ENCODE data around the gene PLD1. TPM values are rescaled to one million over a fixed set of nuclear protein-coding genes. Genes with fewer than 3 reads are reported as not detected.

The PLD1 gene
- total and polyA plus RNA-seq, 4 donors = 4.9 to 31.5 (median 18.6) TPM

- Histone ChIP-seq H3K9me3 (ENCODE audit: control insufficient read depth in 4 of 4, low read length in 3 of 4) (no peaks in the 10 kb centered on the region), H3K4me1 (ENCODE audit: control insufficient read depth in 4 of 4, insufficient read depth in 4 of 4, low read length in 3 of 4) (no peaks in the 10 kb centered on the region), H3K36me3 (ENCODE audit: control insufficient read depth in 4 of 4, insufficient read depth in 3 of 4, low read depth in 1 of 4, low read length in 3 of 4) (peaks cover 0 to 1% (median 0%) of the 10 kb centered on the region in 4 donors), H3K9ac (ENCODE audit: low read depth in 1 of 2, low read length in 2 of 2) (no peak overlapping the region), H3K27me3 (ENCODE audit: control insufficient read depth in 4 of 4, insufficient read depth in 4 of 4, low read length in 3 of 4) (no peaks in the 10 kb centered on the region), H3K27ac (ENCODE audit: low read depth in 1 of 2, low read length in 2 of 2) (no peak overlapping the region), H3K4me3 (ENCODE audit: low read depth in 1 of 3, low read length in 3 of 3) (no peak overlapping the region)
- no peak for TF ChIP-seq JUND (IDR thresholded peaks at IDR 0.05)
- no peak for TF ChIP-seq HNF4G (IDR thresholded peaks at IDR 0.05)
- TF ChIP-seq YY1 (IDR thresholded peaks at IDR 0.05) = no peak
- TF ChIP-seq ATF3 (IDR thresholded peaks at IDR 0.05) = no peak
- no peak for TF ChIP-seq HNF4A (conservative IDR thresholded peaks at IDR 0.05)
- TF ChIP-seq GABPA (IDR thresholded peaks at IDR 0.05 in 1 of 2, conservative IDR thresholded peaks at IDR 0.05 in 1 of 2) = no peak
- no peak for TF ChIP-seq FOXA2 (IDR thresholded peaks at IDR 0.05)
- no peak for TF ChIP-seq EGR1 (IDR thresholded peaks at IDR 0.05; ENCODE audit: low read depth in 2 of 2)
- WGBS = 88% methylated on average over 5 of the region's 5 CpGs
- no peak for DNase-seq (ENCODE audit: low spot score)
These were observed 19.2 kb downstream of the PLD1 start for GRCh38 chr3:171790898-171791691.

DNA sequence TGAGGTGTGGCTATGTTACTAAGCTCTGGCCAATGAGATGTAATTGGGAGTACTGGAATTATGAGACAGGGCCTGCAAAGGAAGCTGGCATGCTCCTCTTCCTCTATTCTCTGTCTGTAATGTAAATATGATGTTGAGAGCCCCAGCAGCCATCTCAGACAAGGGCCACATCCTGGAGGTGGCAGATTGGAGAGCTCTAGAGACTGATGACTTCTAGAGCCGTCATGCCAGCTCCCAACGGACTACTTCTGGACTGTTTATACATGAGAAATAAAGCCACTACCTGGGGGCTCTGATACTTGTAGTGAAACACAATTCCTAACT, 19.7 kb downstream of the PLD1 start:
- H3K9me3 ChIP-seq (ENCODE audit: control insufficient read depth in 4 of 4, low read length in 3 of 4) = no peaks in the 10 kb centered on the region
- no peak overlapping the region for H3K4me3 ChIP-seq (ENCODE audit: low read depth in 1 of 3, low read length in 3 of 3)
- no peaks in the 10 kb centered on the region for H3K4me1 ChIP-seq (ENCODE audit: control insufficient read depth in 4 of 4, insufficient read depth in 4 of 4, low read length in 3 of 4)
- DNase-seq (ENCODE audit: low spot score) = no peak
- WGBS = 94% methylated on average over 2 of the region's 2 CpGs
- H3K36me3 ChIP-seq (ENCODE audit: control insufficient read depth in 4 of 4, insufficient read depth in 3 of 4, low read depth in 1 of 4, low read length in 3 of 4) = peaks cover 0 to 1% (median 0%) of the 10 kb centered on the region in 4 donors
- H3K9ac ChIP-seq (ENCODE audit: low read depth in 1 of 2, low read length in 2 of 2) = no peak overlapping the region
- no peaks in the 10 kb centered on the region for H3K27me3 ChIP-seq (ENCODE audit: control insufficient read depth in 4 of 4, insufficient read depth in 4 of 4, low read length in 3 of 4)
- TF ChIP-seq TAF1 (conservative IDR thresholded peaks at IDR 0.05) = no peak
- no peak for TF ChIP-seq YY1 (IDR thresholded peaks at IDR 0.05)
- no peak for TF ChIP-seq GABPA (IDR thresholded peaks at IDR 0.05 in 1 of 2, conservative IDR thresholded peaks at IDR 0.05 in 1 of 2)
- no peak for TF ChIP-seq HNF4G (IDR thresholded peaks at IDR 0.05)
- TF ChIP-seq JUND (IDR thresholded peaks at IDR 0.05) = no peak
- no peak for TF ChIP-seq HNF4A (conservative IDR thresholded peaks at IDR 0.05)
- no peak for TF ChIP-seq RXRA (IDR thresholded peaks at IDR 0.05)
- no peak for TF ChIP-seq EGR1 (IDR thresholded peaks at IDR 0.05; ENCODE audit: low read depth in 2 of 2)
- no peak for TF ChIP-seq SP1 (IDR thresholded peaks at IDR 0.05)
- TF ChIP-seq, protein P1, sequence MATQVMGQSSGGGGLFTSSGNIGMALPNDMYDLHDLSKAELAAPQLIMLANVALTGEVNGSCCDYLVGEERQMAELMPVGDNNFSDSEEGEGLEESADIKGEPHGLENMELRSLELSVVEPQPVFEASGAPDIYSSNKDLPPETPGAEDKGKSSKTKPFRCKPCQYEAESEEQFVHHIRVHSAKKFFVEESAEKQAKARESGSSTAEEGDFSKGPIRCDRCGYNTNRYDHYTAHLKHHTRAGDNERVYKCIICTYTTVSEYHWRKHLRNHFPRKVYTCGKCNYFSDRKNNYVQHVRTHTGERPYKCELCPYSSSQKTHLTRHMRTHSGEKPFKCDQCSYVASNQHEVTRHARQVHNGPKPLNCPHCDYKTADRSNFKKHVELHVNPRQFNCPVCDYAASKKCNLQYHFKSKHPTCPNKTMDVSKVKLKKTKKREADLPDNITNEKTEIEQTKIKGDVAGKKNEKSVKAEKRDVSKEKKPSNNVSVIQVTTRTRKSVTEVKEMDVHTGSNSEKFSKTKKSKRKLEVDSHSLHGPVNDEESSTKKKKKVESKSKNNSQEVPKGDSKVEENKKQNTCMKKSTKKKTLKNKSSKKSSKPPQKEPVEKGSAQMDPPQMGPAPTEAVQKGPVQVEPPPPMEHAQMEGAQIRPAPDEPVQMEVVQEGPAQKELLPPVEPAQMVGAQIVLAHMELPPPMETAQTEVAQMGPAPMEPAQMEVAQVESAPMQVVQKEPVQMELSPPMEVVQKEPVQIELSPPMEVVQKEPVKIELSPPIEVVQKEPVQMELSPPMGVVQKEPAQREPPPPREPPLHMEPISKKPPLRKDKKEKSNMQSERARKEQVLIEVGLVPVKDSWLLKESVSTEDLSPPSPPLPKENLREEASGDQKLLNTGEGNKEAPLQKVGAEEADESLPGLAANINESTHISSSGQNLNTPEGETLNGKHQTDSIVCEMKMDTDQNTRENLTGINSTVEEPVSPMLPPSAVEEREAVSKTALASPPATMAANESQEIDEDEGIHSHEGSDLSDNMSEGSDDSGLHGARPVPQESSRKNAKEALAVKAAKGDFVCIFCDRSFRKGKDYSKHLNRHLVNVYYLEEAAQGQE (IDR thresholded peaks at IDR 0.05) = no peak
- no peak for TF ChIP-seq ATF3 (IDR thresholded peaks at IDR 0.05)
- no peak for TF ChIP-seq RAD21 (IDR thresholded peaks at IDR 0.05)
- no peak for TF ChIP-seq CTCF (IDR thresholded peaks at IDR 0.05; ENCODE audit: low read depth, low read length, missing input control)
- no peak for TF ChIP-seq FOXA1 (IDR thresholded peaks at IDR 0.05)
- TF ChIP-seq, protein P2, sequence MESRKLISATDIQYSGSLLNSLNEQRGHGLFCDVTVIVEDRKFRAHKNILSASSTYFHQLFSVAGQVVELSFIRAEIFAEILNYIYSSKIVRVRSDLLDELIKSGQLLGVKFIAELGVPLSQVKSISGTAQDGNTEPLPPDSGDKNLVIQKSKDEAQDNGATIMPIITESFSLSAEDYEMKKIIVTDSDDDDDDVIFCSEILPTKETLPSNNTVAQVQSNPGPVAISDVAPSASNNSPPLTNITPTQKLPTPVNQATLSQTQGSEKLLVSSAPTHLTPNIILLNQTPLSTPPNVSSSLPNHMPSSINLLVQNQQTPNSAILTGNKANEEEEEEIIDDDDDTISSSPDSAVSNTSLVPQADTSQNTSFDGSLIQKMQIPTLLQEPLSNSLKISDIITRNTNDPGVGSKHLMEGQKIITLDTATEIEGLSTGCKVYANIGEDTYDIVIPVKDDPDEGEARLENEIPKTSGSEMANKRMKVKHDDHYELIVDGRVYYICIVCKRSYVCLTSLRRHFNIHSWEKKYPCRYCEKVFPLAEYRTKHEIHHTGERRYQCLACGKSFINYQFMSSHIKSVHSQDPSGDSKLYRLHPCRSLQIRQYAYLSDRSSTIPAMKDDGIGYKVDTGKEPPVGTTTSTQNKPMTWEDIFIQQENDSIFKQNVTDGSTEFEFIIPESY (IDR thresholded peaks at IDR 0.05) = no peak
- no peak overlapping the region for H3K27ac ChIP-seq (ENCODE audit: low read depth in 1 of 2, low read length in 2 of 2)
